Esophagus squamous epithelium (tissue), 4 donors: ENCODE results near the gene FOXP1.

Experiments
- CTCF ChIP-seq, 6 experiments: fragments of 450-650 bp in 4 of 6; fragments of 200-600 bp in 2 of 6; sonication (generic) in 2 of 6; IDR thresholded peaks; one replicate each; pipeline ENCODE4 v1.5.1; 2016 to 2019; ENCODE audit warnings: antibody characterized with exemption in 6 of 6, mild to moderate bottlenecking in 4 of 6, moderate library complexity in 4 of 6
- POLR2A ChIP-seq, 4 donors: fragments of 450-650 bp; IDR thresholded peaks; one replicate each; pipeline ENCODE4 v1.6.1; 2017; ENCODE audit warnings: antibody characterized with exemption in 4 of 4, mild to moderate bottlenecking in 4 of 4, moderate library complexity in 3 of 4

- TF ChIP-seq CTCF (IDR thresholded peaks at IDR 0.05) = no peak
- TF ChIP-seq POLR2A (IDR thresholded peaks at IDR 0.05) = peak in 1 of 4 donors; percentile 14
Observed at GRCh38 chr3:71244826-71245488, 338.6 kb downstream of the FOXP1 start.
